ENCODE results near the gene RNPEP. TPM values are rescaled to one million over a fixed set of nuclear protein-coding genes. Genes with fewer than 3 reads are reported as not detected.

The RNPEP gene
- total and polyA plus RNA-seq, 2 of the 8 experiments (the other 6 are each of a cell fraction or from before 2014, with no cell fraction given), result 34.1 to 51.1 TPM

DNA sequence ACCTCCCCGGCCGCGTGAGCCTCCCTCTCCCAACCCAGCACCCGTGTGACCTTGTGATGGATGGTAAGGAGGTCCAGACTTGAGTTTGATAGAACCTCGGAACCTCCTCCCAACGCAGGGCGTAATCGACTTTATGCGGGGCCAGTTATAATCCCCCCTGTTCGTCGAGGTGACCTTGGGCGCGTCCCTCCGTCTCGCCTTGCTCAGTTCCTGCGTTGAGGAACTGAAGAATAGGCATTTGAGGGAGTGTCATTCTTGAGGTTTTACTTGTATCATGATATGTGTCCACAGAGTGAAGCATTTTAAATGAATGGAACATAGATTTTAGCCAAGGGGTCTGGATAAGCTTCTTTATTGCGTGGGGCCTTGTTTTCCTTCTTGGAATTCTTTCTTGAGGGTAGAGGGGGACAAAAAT lies 26.7 kb upstream of the RNPEP start:
- H3K79me2 ChIP-seq (ENCODE audit: control insufficient read depth in 1 of 2, insufficient read depth in 2 of 2, low read length in 2 of 2), result peaks cover 12 to 29% of the 10 kb centered on the region in 2 experiments
- H4K91ac ChIP-seq (replicated peaks; ENCODE audit: insufficient read length, low read length), result no peak overlapping the region
- DNase-seq (ENCODE audit: low read depth in 1 of 2, low spot score in 2 of 2), result no peak
- H3K27ac ChIP-seq (ENCODE audit: low read depth, low read length), result peak overlapping the region; percentile 90
- peaks cover 0 to 1% of the 10 kb centered on the region in 2 experiments for H4K20me1 ChIP-seq (replicated peaks in 1 of 2; ENCODE audit: control insufficient read depth in 1 of 2, insufficient read depth in 2 of 2, low read length in 2 of 2)
- peak overlapping the region; percentile 28 for H2BK5ac ChIP-seq (ENCODE audit: low read depth, low read length)
- H3K9ac ChIP-seq (replicated peaks in 1 of 4; ENCODE audit: extremely low read depth in 1 of 4, low read depth in 3 of 4, low read length in 3 of 4), result peak overlapping the region; percentile 90 to 98 (median 96)
- H3K14ac ChIP-seq (ENCODE audit: insufficient read length), result no peak overlapping the region
- FAIRE-seq, result no peak
- H3K79me1 ChIP-seq (ENCODE audit: low read depth, low read length), result no peaks in the 10 kb centered on the region; the same call in 1 of the 2 replicates
- no peak overlapping the region for H3K23ac ChIP-seq (ENCODE audit: insufficient read length)
- ChIA-PET CTCF (ENCODE audit: partially characterized antibody) (interaction anchor here (1.1 to 5.5 kb wide), 4 partner anchors 10 to 442 kb away, joined by 3 to 39 read pairs (median 12); partner anchors contain the start of gene LMOD1), POLR2A (ENCODE audit: partially characterized antibody) (interaction anchor here (0.6 to 6.2 kb wide), 16 partner anchors 8 to 167 kb away, joined by 3 to 27 read pairs (median 4); partner anchors contain the start of genes GPR37L1, LMOD1 and RNPEP)
- no peak overlapping the region for H2BK15ac ChIP-seq (ENCODE audit: low read length)
- H3K36me3 ChIP-seq (ENCODE audit: control insufficient read depth in 2 of 4, insufficient read depth in 4 of 4, low read length in 3 of 4), result peaks cover 7 to 27% (median 15%) of the 10 kb centered on the region in 4 experiments; a peak in 6 of 8 replicates
- H2BK12ac ChIP-seq (ENCODE audit: low read depth, low read length), result no peak overlapping the region
- TF ChIP-seq MAFK (IDR thresholded peaks at IDR 0.05; ENCODE audit: low read depth, low read length), result no peak
- TF ChIP-seq KDM5A (IDR thresholded peaks at IDR 0.05; ENCODE audit: low read length), result peak; percentile 84; the same call in 1 of the 2 replicates
- TF ChIP-seq GABPA (IDR thresholded peaks at IDR 0.05; ENCODE audit: borderline replicate concordance, insufficient read depth, low read length), result no peak
- TF ChIP-seq SAP30 (IDR thresholded peaks at IDR 0.05; ENCODE audit: insufficient read depth, insufficient replicate concordance, low read length), result peak; percentile 77
- TF ChIP-seq RXRA (IDR thresholded peaks at IDR 0.05; ENCODE audit: insufficient read depth, low read depth, low read length), result no peak
- TF ChIP-seq SRF (IDR thresholded peaks at IDR 0.05; ENCODE audit: low read depth, low read length), result no peak
- TF ChIP-seq, protein P1, sequence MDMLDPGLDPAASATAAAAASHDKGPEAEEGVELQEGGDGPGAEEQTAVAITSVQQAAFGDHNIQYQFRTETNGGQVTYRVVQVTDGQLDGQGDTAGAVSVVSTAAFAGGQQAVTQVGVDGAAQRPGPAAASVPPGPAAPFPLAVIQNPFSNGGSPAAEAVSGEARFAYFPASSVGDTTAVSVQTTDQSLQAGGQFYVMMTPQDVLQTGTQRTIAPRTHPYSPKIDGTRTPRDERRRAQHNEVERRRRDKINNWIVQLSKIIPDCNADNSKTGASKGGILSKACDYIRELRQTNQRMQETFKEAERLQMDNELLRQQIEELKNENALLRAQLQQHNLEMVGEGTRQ (IDR thresholded peaks at IDR 0.05; ENCODE audit: low read length), result no peak
- no peak for TF ChIP-seq POLR2AphosphoS5 (IDR thresholded peaks at IDR 0.05; ENCODE audit: low read depth, low read length)
- H2AK5ac ChIP-seq (ENCODE audit: low read depth, low read length), result peak overlapping the region; percentile 30; the same call in 1 of the 2 replicates
- peak overlapping the region; percentile 22 for H4K5ac ChIP-seq (ENCODE audit: insufficient read length, low read depth, low read length)
- H3K4me2 ChIP-seq (ENCODE audit: insufficient read depth in 1 of 2, low read depth in 2 of 2, low read length in 2 of 2), result peak overlapping the region; percentile 48 to 72
- no peaks in the 10 kb centered on the region for H3K9me3 ChIP-seq (ENCODE audit: insufficient read depth in 2 of 2, low read depth in 1 of 2, low read length in 1 of 2)
- peak overlapping the region; percentile 98 for H2AFZ ChIP-seq (ENCODE audit: low read length)
- peak overlapping the region; percentile 83 to 100 (median 94) for H3K4me3 ChIP-seq (ENCODE audit: extremely low read depth in 1 of 4, insufficient read depth in 2 of 4, low read depth in 3 of 4, low read length in 4 of 4)
- no peak overlapping the region for H2BK20ac ChIP-seq (ENCODE audit: low read length)
- H4K8ac ChIP-seq (ENCODE audit: extremely low read depth, insufficient read depth, low read length), result peak overlapping the region; percentile 92; the same call in 1 of the 2 replicates
- no peak overlapping the region; the same call in 1 of the 2 replicates for H3K18ac ChIP-seq (ENCODE audit: extremely low read depth, low read length)
- H3K27me3 ChIP-seq (replicated peaks in 1 of 4; ENCODE audit: control insufficient read depth in 3 of 4, extremely low read depth in 1 of 4, insufficient read depth in 3 of 4, low read length in 3 of 4), result no peaks in the 10 kb centered on the region
- 1% methylated on average over 17 of the region's 17 CpGs; no CpG with 5 or more reads in 1 of the 2 experiments for WGBS, 2 experiments (ENCODE audit: extremely low coverage in 1 of 2, insufficient coverage in 1 of 2, insufficient read length in 1 of 2, insufficient replicate concordance in 2 of 2, low coverage in 1 of 2, low lambda C conversion rate in 2 of 2, missing lambda C conversion rate in 1 of 2)
- H3K4me1 ChIP-seq (replicated peaks in 1 of 4; ENCODE audit: control insufficient read depth in 3 of 4, insufficient read depth in 4 of 4, low read length in 3 of 4), result peaks cover 0 to 3% (median 0%) of the 10 kb centered on the region in 4 experiments; a peak in 1 of 7 replicates
- H3K4ac ChIP-seq (replicated peaks; ENCODE audit: insufficient read length, low read depth, low read length), result no peak overlapping the region
- H2BK120ac ChIP-seq (replicated peaks; ENCODE audit: low read depth, low read length), result no peak overlapping the region
- no peak overlapping the region for H3K56ac ChIP-seq (replicated peaks; ENCODE audit: insufficient read length, low read depth, low read length)
- H3K23me2 ChIP-seq (ENCODE audit: low read depth, low read length), result no peaks in the 10 kb centered on the region
